Activated naive CD8-positive, alpha-beta T cell (primary cell): ENCODE results near the gene RNF208.
"Not testable (repeated sequence)": the region's sequence is repeated elsewhere in the genome, so short reads cannot be mapped to it uniquely, and the experiment has no call there.

Experiments used
- H3K27ac Mint-ChIP-seq: one replicate; pipeline ENCODE4 v1.8.0; 2021; ENCODE audit warnings: mixed read lengths
- H3K27me3 Mint-ChIP-seq: one replicate; pipeline ENCODE4 v1.8.0; 2021; ENCODE audit warnings: mixed read lengths
- H3K36me3 Mint-ChIP-seq: one replicate; pipeline ENCODE4 v1.8.0; 2021; ENCODE audit warnings: mixed read lengths
- H3K4me1 Mint-ChIP-seq: one replicate; pipeline ENCODE4 v1.8.0; 2021; ENCODE audit warnings: low read depth, mixed read lengths
- H3K4me3 Mint-ChIP-seq: one replicate; pipeline ENCODE4 v1.8.0; 2021; ENCODE audit warnings: mild to moderate bottlenecking, mixed read lengths
- H3K9me3 Mint-ChIP-seq: one replicate; pipeline ENCODE4 v1.8.0; 2021; ENCODE audit warnings: low read depth, mixed read lengths

RNF208 gene, protein sequence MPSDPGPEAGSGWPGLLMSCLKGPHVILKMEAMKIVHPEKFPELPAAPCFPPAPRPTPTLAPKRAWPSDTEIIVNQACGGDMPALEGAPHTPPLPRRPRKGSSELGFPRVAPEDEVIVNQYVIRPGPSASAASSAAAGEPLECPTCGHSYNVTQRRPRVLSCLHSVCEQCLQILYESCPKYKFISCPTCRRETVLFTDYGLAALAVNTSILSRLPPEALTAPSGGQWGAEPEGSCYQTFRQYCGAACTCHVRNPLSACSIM

DNA sequence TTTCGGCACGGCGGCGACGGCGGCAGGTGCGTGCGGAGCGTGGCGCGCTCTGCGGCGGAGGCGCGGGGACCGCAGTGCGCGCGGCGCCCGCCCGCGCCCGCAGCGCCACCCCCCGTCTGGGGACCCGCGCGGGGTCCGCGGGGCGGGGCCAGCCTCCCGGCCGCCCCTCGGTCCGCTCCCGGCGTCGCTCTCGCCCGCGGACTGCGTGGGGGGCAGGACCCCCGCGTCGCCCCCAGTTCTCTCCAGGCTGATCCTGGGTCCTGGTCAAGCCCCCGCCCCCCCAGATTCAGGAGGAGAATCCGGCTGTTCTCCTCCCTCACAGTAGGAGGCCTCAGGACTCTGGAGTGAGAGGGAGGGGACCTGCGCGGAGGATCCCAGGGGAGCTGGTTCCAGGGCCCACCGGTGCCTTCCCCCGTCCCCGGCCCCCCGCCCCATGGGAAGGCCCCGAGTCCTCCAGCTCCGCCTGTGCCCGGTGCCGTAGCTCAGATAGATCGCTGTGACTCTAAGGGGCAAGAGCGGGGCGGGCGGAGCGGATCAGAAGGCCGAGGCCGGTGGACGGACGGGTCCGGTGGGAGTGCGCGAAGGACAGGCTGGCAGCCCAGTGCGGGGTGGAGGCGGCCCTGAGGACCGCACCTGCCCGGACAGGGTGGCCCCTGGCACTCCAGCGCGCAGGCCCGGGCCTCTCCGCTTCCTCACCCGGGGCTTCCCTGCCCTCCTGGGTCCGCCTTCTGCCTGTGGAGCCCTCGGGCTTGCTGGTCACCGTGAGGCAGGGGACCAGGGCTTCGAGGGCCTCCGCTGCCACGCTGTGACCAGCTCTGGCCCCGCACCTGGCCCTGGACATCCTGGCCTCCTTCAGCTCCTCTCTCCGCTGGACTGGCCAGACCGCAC lies at the start of gene RNF208:
TSS of gene RNF208 (minus strand) at position 51 of the 888 bp plus-strand sequence. CDS start 1,028 bp downstream, outside the sequence.
- Mint-ChIP-seq H3K9me3 (no peaks in the 10 kb centered on the region), H3K4me1 (peaks cover 2% of the 10 kb centered on the region), H3K36me3 (no peaks in the 10 kb centered on the region), H3K4me3 (peak within 1 kb of the TSS; percentile 80), H3K27ac (no peak within 1 kb of the TSS), H3K27me3 (no peaks in the 10 kb centered on the region)

- H3K4me1 Mint-ChIP-seq = peaks cover 14% of the 10 kb centered on the region
- peak overlapping the region; percentile 4 for H3K4me3 Mint-ChIP-seq
- H3K9me3 Mint-ChIP-seq = no peaks in the 10 kb centered on the region
- no peak overlapping the region for H3K27ac Mint-ChIP-seq
- no peaks in the 10 kb centered on the region for H3K27me3 Mint-ChIP-seq
- peaks cover 12% of the 10 kb centered on the region for H3K36me3 Mint-ChIP-seq
These were observed 49.6 kb upstream of the RNF208 start for GRCh38 chr9:137271696-137272076.

GRCh38 chr9:137270929-137271695 lies 49.1 kb upstream of the RNF208 start:
- H3K27ac Mint-ChIP-seq = peak overlapping the region; percentile 2
- H3K9me3 Mint-ChIP-seq = no peaks in the 10 kb centered on the region
- no peaks in the 10 kb centered on the region for H3K27me3 Mint-ChIP-seq
- peaks cover 14% of the 10 kb centered on the region for H3K4me1 Mint-ChIP-seq
- H3K4me3 Mint-ChIP-seq = peak overlapping the region; percentile 4
- peaks cover 12% of the 10 kb centered on the region for H3K36me3 Mint-ChIP-seq

DNA sequence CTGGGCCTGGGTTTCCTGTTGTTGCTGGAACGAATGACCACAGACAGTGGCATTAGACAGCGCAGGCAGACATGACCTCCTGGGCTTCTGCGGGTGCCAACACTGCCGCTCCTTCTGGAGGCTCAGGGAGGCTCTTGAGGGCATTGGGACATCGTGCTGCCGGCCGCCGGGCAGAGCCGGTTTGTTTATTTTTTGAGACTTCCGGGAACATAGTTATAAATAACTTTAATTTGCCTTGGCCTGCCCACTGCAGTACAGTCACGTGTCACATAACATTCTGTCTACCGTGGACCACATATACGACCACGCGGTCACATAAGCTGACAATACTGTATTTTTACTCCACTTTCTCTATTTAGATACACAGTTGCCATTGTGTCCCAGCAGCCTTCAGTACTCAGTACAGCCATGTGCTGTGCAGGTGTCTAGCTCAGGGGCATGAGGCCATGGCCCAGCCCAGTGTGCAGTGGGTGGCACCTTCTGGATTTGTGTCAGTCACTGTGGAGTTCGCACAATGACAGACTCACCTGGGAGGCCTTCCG lies 47.3 kb upstream of the RNF208 start:
- no peak overlapping the region for H3K27ac Mint-ChIP-seq
- no peak overlapping the region for H3K4me3 Mint-ChIP-seq
- no peaks in the 10 kb centered on the region for H3K27me3 Mint-ChIP-seq
- H3K9me3 Mint-ChIP-seq = no peaks in the 10 kb centered on the region
- peaks cover 12% of the 10 kb centered on the region for H3K36me3 Mint-ChIP-seq
- H3K4me1 Mint-ChIP-seq = peaks cover 6% of the 10 kb centered on the region

- H3K27me3 Mint-ChIP-seq = no peaks in the 10 kb centered on the region
- H3K36me3 Mint-ChIP-seq = peaks cover 12% of the 10 kb centered on the region
- H3K4me1 Mint-ChIP-seq = peaks cover 6% of the 10 kb centered on the region
- H3K4me3 Mint-ChIP-seq = no peak overlapping the region
- H3K9me3 Mint-ChIP-seq = no peaks in the 10 kb centered on the region
- H3K27ac Mint-ChIP-seq = no peak overlapping the region
These were observed 46.6 kb upstream of the RNF208 start for GRCh38 chr9:137268538-137269201.

DNA sequence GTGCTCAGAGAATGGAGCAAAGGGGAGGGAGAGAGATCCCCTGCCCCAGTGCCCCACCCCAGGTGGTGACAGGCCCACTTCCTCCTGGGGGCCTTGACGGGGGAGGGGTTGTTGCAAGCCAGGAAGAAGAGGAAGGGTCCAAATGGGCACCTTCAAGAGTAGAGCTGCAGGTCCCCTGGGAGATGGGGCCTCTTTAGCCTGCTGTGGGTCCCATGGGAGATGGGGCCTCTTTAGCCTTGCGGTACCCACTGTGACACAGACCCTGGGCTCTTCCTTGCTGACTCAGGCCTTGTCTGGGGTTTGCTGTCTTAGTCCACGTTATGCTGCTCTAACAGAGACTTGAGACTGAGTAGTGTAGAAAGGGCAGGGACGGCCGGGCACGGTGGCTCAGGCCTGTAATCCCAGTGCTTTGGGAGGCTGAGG lies 45.9 kb upstream of the RNF208 start:
- H3K27ac Mint-ChIP-seq = no peak overlapping the region

GRCh38 chr9:137266585-137267453 lies 44.8 kb upstream of the RNF208 start:
- Mint-ChIP-seq H3K27me3 (no peaks in the 10 kb centered on the region), H3K4me1 (peaks cover 6% of the 10 kb centered on the region), H3K9me3 (no peaks in the 10 kb centered on the region), H3K4me3 (no peak overlapping the region), H3K36me3 (peaks cover 13% of the 10 kb centered on the region), H3K27ac (no peak overlapping the region)

More for the DNA sequence above, 45.9 kb upstream of the RNF208 start:
- H3K27me3 Mint-ChIP-seq = no peaks in the 10 kb centered on the region
- peaks cover 6% of the 10 kb centered on the region for H3K4me1 Mint-ChIP-seq
- H3K36me3 Mint-ChIP-seq = peaks cover 12% of the 10 kb centered on the region
- H3K4me3 Mint-ChIP-seq = no peak overlapping the region
- H3K9me3 Mint-ChIP-seq = no peaks in the 10 kb centered on the region

- Mint-ChIP-seq H3K27ac (no peak overlapping the region), H3K4me1 (peaks cover 3% of the 10 kb centered on the region), H3K9me3 (no peaks in the 10 kb centered on the region), H3K27me3 (no peaks in the 10 kb centered on the region), H3K4me3 (no peak overlapping the region), H3K36me3 (peaks cover 17% of the 10 kb centered on the region)
These were observed 44.1 kb upstream of the RNF208 start for GRCh38 chr9:137266162-137266527.

- H3K27ac Mint-ChIP-seq = no peak overlapping the region
- H3K36me3 Mint-ChIP-seq = peaks cover 17% of the 10 kb centered on the region
- H3K9me3 Mint-ChIP-seq = no peaks in the 10 kb centered on the region
- peaks cover 2% of the 10 kb centered on the region for H3K4me1 Mint-ChIP-seq
- H3K27me3 Mint-ChIP-seq = no peaks in the 10 kb centered on the region
- H3K4me3 Mint-ChIP-seq = no peak overlapping the region
These were observed 43.6 kb upstream of the RNF208 start for GRCh38 chr9:137265496-137266161.

DNA sequence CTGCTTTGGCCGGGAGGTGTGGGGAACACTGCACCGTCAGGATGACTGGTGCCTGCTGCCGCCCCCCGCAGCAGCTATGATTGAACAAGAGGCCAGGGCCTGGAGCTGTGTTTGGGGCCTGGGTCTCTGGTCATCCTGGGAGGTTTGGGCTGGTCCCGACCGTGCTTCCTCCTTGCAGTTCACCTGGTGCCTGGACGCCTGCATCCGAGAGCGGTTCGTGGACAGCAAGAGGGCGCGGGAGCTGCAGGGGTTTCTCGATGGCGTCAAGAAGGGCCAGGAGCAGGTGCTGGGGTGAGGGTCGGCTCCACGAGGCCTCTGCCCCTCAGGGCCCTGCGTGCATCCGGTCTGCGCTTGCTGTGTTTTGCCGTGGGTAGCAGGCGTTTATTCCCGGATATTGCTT lies 42.0 kb upstream of the RNF208 start:
- Mint-ChIP-seq H3K27me3 (no peaks in the 10 kb centered on the region), H3K9me3 (no peaks in the 10 kb centered on the region), H3K27ac (no peak overlapping the region), H3K36me3 (peaks cover 10% of the 10 kb centered on the region), H3K4me1 (peaks cover 2% of the 10 kb centered on the region), H3K4me3 (no peak overlapping the region)

DNA sequence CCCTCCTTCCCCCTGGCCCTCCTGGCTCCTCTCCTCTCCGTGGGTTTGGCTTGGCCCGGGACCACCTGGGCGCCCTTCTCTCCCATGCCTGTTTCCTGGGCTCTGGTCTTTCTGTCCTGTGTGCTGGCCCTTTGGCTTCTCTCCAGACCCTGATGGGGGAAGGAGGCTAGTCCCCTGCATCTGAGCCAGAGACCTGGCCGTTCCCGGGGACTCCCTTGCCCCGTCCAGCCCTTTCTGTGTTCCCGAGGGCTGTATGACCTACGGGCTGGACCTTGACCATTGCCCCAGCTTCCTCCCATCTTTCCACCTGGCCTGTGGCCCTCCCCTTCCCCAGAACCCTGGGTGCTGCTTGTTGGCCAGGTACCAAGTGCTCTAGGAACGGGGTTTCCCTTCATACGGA lies 41.5 kb upstream of the RNF208 start:
- Mint-ChIP-seq H3K4me3 (no peak overlapping the region), H3K27me3 (no peaks in the 10 kb centered on the region), H3K27ac (no peak overlapping the region), H3K9me3 (no peaks in the 10 kb centered on the region), H3K4me1 (peaks cover 2% of the 10 kb centered on the region), H3K36me3 (peaks cover 5% of the 10 kb centered on the region)

DNA sequence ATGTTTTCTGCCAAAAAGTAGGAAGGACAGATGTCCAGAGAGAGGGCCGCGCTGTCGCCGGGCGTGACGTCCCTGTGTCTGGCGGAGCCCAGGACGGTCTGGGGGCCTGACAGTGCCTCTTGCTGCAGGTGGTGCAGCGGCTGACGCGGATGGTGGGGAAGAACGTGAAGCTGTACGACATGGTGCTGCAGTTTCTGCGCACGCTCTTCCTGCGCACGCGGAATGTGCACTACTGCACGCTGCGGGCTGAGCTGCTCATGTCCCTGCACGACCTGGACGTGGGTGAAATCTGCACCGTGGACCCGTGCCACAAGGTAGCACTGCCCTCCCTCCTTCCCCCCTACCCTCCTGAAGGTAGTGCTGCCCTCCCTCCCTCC lies 40.9 kb upstream of the RNF208 start:
- no peaks in the 10 kb centered on the region for H3K27me3 Mint-ChIP-seq
- H3K9me3 Mint-ChIP-seq = no peaks in the 10 kb centered on the region
- H3K4me1 Mint-ChIP-seq = peaks cover 2% of the 10 kb centered on the region
- no peak overlapping the region for H3K4me3 Mint-ChIP-seq
- peaks cover 5% of the 10 kb centered on the region for H3K36me3 Mint-ChIP-seq
- H3K27ac Mint-ChIP-seq = no peak overlapping the region

- not testable (repeated sequence) for H3K4me1 Mint-ChIP-seq, H3K4me3 Mint-ChIP-seq, H3K27me3 Mint-ChIP-seq, H3K27ac Mint-ChIP-seq, H3K36me3 Mint-ChIP-seq, H3K9me3 Mint-ChIP-seq
These were observed 40.3 kb upstream of the RNF208 start for GRCh38 chr9:137262173-137262908.
